ENCODE results near the gene VAMP2.

Gene VAMP2

GRCh38 chr17:8119581-8120519 is 42.9 kb downstream of the VAMP2 start:
- no peak for TF ChIP-seq CTCF (IDR thresholded peaks at IDR 0.05; ENCODE audit: insufficient read depth, low read depth, low read length, missing control alignments)
- peak overlapping the region; percentile 86 for H3K4me3 ChIP-seq (ENCODE audit: low read depth, low read length)
- peak; percentile 95 for DNase-seq (ENCODE audit: low read depth)

GRCh38 chr17:8118769-8119580 is 43.8 kb downstream of the VAMP2 start:
- DNase-seq (ENCODE audit: low read depth), result peak; percentile 88
- peak; percentile 87 for TF ChIP-seq CTCF (IDR thresholded peaks at IDR 0.05; ENCODE audit: insufficient read depth, low read depth, low read length, missing control alignments)

GRCh38 chr17:8117980-8118768 is 44.6 kb downstream of the VAMP2 start, which contains the start of gene ALOXE3:
TSS of gene ALOXE3 (minus strand) at chr17:8118514. CDS start at chr17:8117990, 524 bp downstream.
- peak within 1 kb of the TSS; percentile 86 for H3K4me3 ChIP-seq (ENCODE audit: low read depth, low read length)
- no peak for TF ChIP-seq CTCF (IDR thresholded peaks at IDR 0.05; ENCODE audit: insufficient read depth, low read depth, low read length, missing control alignments)
- DNase-seq (ENCODE audit: low read depth), result no peak

More at GRCh38 chr17:8118769-8119580, 43.8 kb downstream of the VAMP2 start:
- H3K4me3 ChIP-seq (ENCODE audit: low read depth, low read length), result peak overlapping the region; percentile 86

- no peak for DNase-seq (ENCODE audit: low read depth)
- peak overlapping the region; percentile 86; the same call in 1 of the 2 replicates for H3K4me3 ChIP-seq (ENCODE audit: low read depth, low read length)
- TF ChIP-seq CTCF (IDR thresholded peaks at IDR 0.05; ENCODE audit: insufficient read depth, low read depth, low read length, missing control alignments), result no peak
Measured at GRCh38 chr17:8117367-8117979, 45.3 kb downstream of the VAMP2 start.

GRCh38 chr17:8116776-8117175 is 46.0 kb downstream of the VAMP2 start:
- no peak overlapping the region for H3K4me3 ChIP-seq (ENCODE audit: low read depth, low read length)
- no peak for TF ChIP-seq CTCF (IDR thresholded peaks at IDR 0.05; ENCODE audit: insufficient read depth, low read depth, low read length, missing control alignments)
- no peak for DNase-seq (ENCODE audit: low read depth)

GRCh38 chr17:8110907-8111306 is 51.8 kb downstream of the VAMP2 start:
- no peak for DNase-seq (ENCODE audit: low read depth)
- no peak for TF ChIP-seq CTCF (IDR thresholded peaks at IDR 0.05; ENCODE audit: insufficient read depth, low read depth, low read length, missing control alignments)

More at GRCh38 chr17:8110907-8111306, 51.8 kb downstream of the VAMP2 start:
- H3K4me3 ChIP-seq (ENCODE audit: low read depth, low read length), result no peak overlapping the region

Measured in GM12865 (cell line).